HCT116 (cell line): ENCODE measurements around the gene CTIF. TPM values are rescaled to one million over a fixed set of nuclear protein-coding genes. Genes with fewer than 3 reads are reported as not detected.

Experiments used
- ATAC-seq: fragments of 200-7000 bp; cut with Tn5 transposase; 2 replicates; pipeline ENCODE4 v1.9.1; 2020; ENCODE audit warnings: mild to moderate bottlenecking, moderate library complexity
- BruUV-seq: library from RNA; stranded (reverse); fragments of 400-500 nt; replicated peaks from 2 replicates; lab custom pipeline; 2021; lab: Mats Ljungman, UMichigan
- CTCF ChIA-PET: fragments of 300-600 bp; sonication (Branson Sonifier 250); formaldehyde crosslinking; loops from one replicate; lab custom pipeline; 2021; ENCODE audit warnings: antibody characterized with exemption; lab: Charles Lee
- POLR2A ChIA-PET: fragments of 300-600, 350-600 bp; sonication (Branson Sonifier 250); formaldehyde crosslinking; loops from one replicate; lab custom pipeline; 2021; ENCODE audit warnings: antibody characterized with exemption; lab: Charles Lee
- RAD21 ChIA-PET, 2 experiments: fragments of 300-600 bp; sonication (Branson Sonifier 250); formaldehyde crosslinking; loops; one replicate each; lab custom pipeline; 2023; ENCODE audit warnings: low total read pairs in 2 of 2; ENCODE audit not compliant: uncharacterized antibody in 2 of 2, unreplicated experiment in 2 of 2, low non-redundant PET in 1 of 2; lab: Charles Lee
- DNase-seq: peaks from one replicate; pipeline ENCODE4 v3.0.0-alpha.2; 2010; ENCODE audit warnings: low read depth, low spot score
- H2AFZ ChIP-seq: fragments of 200-600 bp; shearing (Covaris generic), sonication (generic); 2 replicates; pipeline ENCODE4 v1.6.1; 2017; ENCODE audit warnings: low read depth, mixed run types, mixed read lengths, antibody characterized with exemption, low read length; ENCODE audit not compliant: poor library complexity, severe bottlenecking
- H3K27ac ChIP-seq: 2 replicates; pipeline ENCODE4 v1.5.1; 2012; ENCODE audit warnings: low read depth, low read length
- H3K27me3 ChIP-seq: fragments of 200-600 bp; sonication (generic); 2 replicates; pipeline ENCODE4 v1.6.1; 2016; ENCODE audit warnings: mixed run types, low read length, mixed read lengths; ENCODE audit not compliant: insufficient read depth
- H3K36me3 ChIP-seq, 2 experiments: fragments of 200-500 bp in 1 of 2; fragments of 200-600 bp in 1 of 2; sonication (Bioruptor generic) in 1 of 2; sonication (generic) in 1 of 2; 2 replicates each; pipeline versions ENCODE4 v1.5.1 to v1.6.1; 2014 to 2016; ENCODE audit warnings: low read length in 2 of 2, inconsistent platforms in 1 of 2, mixed read lengths in 1 of 2, mixed run types in 1 of 2; ENCODE audit not compliant: insufficient read depth in 2 of 2, control insufficient read depth in 1 of 2
- H3K4me1 ChIP-seq, 2 experiments: fragments of 200-600 bp in 1 of 2; sonication (generic) in 1 of 2; 2 replicates each; pipeline versions ENCODE4 v1.5.1 to v1.6.1; 2012 to 2017; ENCODE audit warnings: low read length in 2 of 2, inconsistent platforms in 1 of 2, mild to moderate bottlenecking in 1 of 2, mixed read lengths in 1 of 2, mixed run types in 1 of 2, moderate library complexity in 1 of 2; ENCODE audit not compliant: insufficient read depth in 2 of 2, control insufficient read depth in 1 of 2
- H3K4me2 ChIP-seq: fragments of 200-600 bp; sonication (generic); 2 replicates; pipeline ENCODE4 v1.6.1; 2017; ENCODE audit warnings: mixed run types, low read length, mixed read lengths
- H3K4me3 ChIP-seq, 2 experiments: fragments of 200-600 bp in 1 of 2; sonication (generic) in 1 of 2; replicated peaks in 1 of 2; 2 replicates each; pipeline ENCODE4 v1.5.1; 2011 to 2016; ENCODE audit warnings: low read length in 2 of 2, control low read depth in 1 of 2, low read depth in 1 of 2, mild to moderate bottlenecking in 1 of 2, mixed read lengths in 1 of 2, mixed run types in 1 of 2
- H3K79me2 ChIP-seq: fragments of 200-600 bp; sonication (generic); 2 replicates; pipeline ENCODE4 v1.6.1; 2017; ENCODE audit warnings: mild to moderate bottlenecking, mixed run types, low read length, moderate library complexity, mixed read lengths; ENCODE audit not compliant: insufficient read depth
- H3K9ac ChIP-seq: fragments of 200-600 bp; sonication (generic); 2 replicates; pipeline ENCODE4 v1.6.1; 2016; ENCODE audit warnings: low read length, mixed read lengths
- H3K9me2 ChIP-seq: fragments of 200-600 bp; sonication (generic), shearing (Covaris generic); 2 replicates; pipeline ENCODE4 v1.6.1; 2017; ENCODE audit warnings: mixed run types, mild to moderate bottlenecking, moderate library complexity; ENCODE audit not compliant: insufficient read depth
- H3K9me3 ChIP-seq, 2 experiments: fragments of 200-500 bp in 1 of 2; fragments of 200-600 bp in 1 of 2; sonication (Bioruptor generic) in 1 of 2; sonication (generic) in 1 of 2; 2 replicates each; pipeline ENCODE4 v1.6.1; 2014 to 2017; ENCODE audit warnings: low read length in 2 of 2, mixed read lengths in 2 of 2, inconsistent platforms in 1 of 2, low read depth in 1 of 2, mild to moderate bottlenecking in 1 of 2, mixed run types in 1 of 2, moderate library complexity in 1 of 2; ENCODE audit not compliant: control insufficient read depth in 1 of 2, insufficient read depth in 1 of 2
- H4K20me1 ChIP-seq: fragments of 200-600 bp; sonication (generic), shearing (Covaris generic); 2 replicates; pipeline ENCODE4 v1.6.1; 2017; ENCODE audit warnings: mixed run types, mild to moderate bottlenecking, moderate library complexity; ENCODE audit not compliant: insufficient read depth
- EGR1 ChIP-seq: IDR thresholded peaks from 2 replicates; pipeline ENCODE4 v1.6.1; 2012; ENCODE audit warnings: low read depth
- ELF1 ChIP-seq: IDR thresholded peaks from 2 replicates; pipeline ENCODE4 v1.6.1; 2012; ENCODE audit warnings: low read depth, borderline replicate concordance
- EZH2 ChIP-seq: fragments of 200-600 bp; sonication (generic); IDR thresholded peaks from 2 replicates; pipeline ENCODE4 v1.6.1; 2017; ENCODE audit warnings: antibody characterized with exemption, mixed run types
- MAX ChIP-seq: IDR thresholded peaks from 2 replicates; pipeline ENCODE4 v1.6.1; 2012
- TCF7L2 ChIP-seq: IDR thresholded peaks from 2 replicates; pipeline ENCODE4 v1.7.0; 2011; ENCODE audit warnings: borderline replicate concordance, inconsistent platforms; ENCODE audit not compliant: insufficient read depth, insufficient read length; ENCODE audit errors: extremely low read depth
- YY1 ChIP-seq: IDR thresholded peaks from 2 replicates; pipeline ENCODE4 v1.6.1; 2011; ENCODE audit warnings: low read length, low read depth, moderate library complexity, mild to moderate bottlenecking; ENCODE audit not compliant: insufficient replicate concordance; ENCODE audit errors: extremely low read depth
- ZNF274 ChIP-seq: fragments of 200-500 bp; sonication (Bioruptor generic); IDR thresholded peaks from 2 replicates; pipeline ENCODE4 v1.6.1; 2014; ENCODE audit warnings: mild to moderate bottlenecking, low read depth, low read length, inconsistent platforms
- intact Hi-C: fragments of 100-400 bp; cut with micrococcal nuclease; formaldehyde crosslinking; loops from 2 replicates; pipeline ENCODE4 v1.10.0; 2022
- total RNA-seq: library from RNA; stranded (reverse); gene quantifications from one replicate; pipeline ENCODE4 v1.2.1, GENCODE V29; 2021; ENCODE audit not compliant: unreplicated experiment

The CTIF gene
- total RNA-seq, 1 experiment from 2014 or later = 19.7 TPM

- RAD21 ChIA-PET = no interaction called here
- no TSS peak for BruUV-seq
These were observed 4.4 kb downstream of the CTIF start for GRCh38 chr18:48543228-48543627.

GRCh38 chr18:48544116-48544515, 5.3 kb downstream of the CTIF start:
- CTCF ChIA-PET = no interaction called here
- Histone ChIP-seq H3K9me3 (no peaks in the 10 kb centered on the region), H3K9ac (no peak overlapping the region), H3K9me2 (no peaks in the 10 kb centered on the region), H3K4me2 (peak overlapping the region; percentile 97; the same call in 1 of the 2 replicates), H4K20me1 (no peaks in the 10 kb centered on the region), H3K27me3 (no peaks in the 10 kb centered on the region), H2AFZ (no peak overlapping the region), H3K27ac (no peak overlapping the region), H3K4me3 (no peak overlapping the region), H3K4me1 (peaks cover 40 to 49% of the 10 kb centered on the region in 2 experiments), H3K36me3 (no peaks in the 10 kb centered on the region), H3K79me2 (peaks cover 5% of the 10 kb centered on the region; the same call in 1 of the 2 replicates)
- RAD21 ChIA-PET = no interaction called here
- POLR2A ChIA-PET = no interaction called here
- ATAC-seq = no peak
- TF ChIP-seq ELF1 (no peak), ZNF274 (no peak), EGR1 (no peak), EZH2 (no peak)
- no TSS peak for BruUV-seq
- intact Hi-C loops = no loop called here
- DNase-seq = no peak

More at GRCh38 chr18:48543228-48543627, 4.4 kb downstream of the CTIF start:
- Histone ChIP-seq H3K27me3 (no peaks in the 10 kb centered on the region), H3K4me3 (peak overlapping the region in 1 of 2 experiments; percentile 31; a peak in 2 of 4 replicates), H3K4me2 (peak overlapping the region; percentile 97), H4K20me1 (no peaks in the 10 kb centered on the region), H3K9me3 (no peaks in the 10 kb centered on the region), H3K9ac (peak overlapping the region; percentile 29), H3K4me1 (peaks cover 35 to 49% of the 10 kb centered on the region in 2 experiments), H2AFZ (no peak overlapping the region), H3K9me2 (no peaks in the 10 kb centered on the region), H3K36me3 (no peaks in the 10 kb centered on the region), H3K79me2 (peaks cover 5% of the 10 kb centered on the region; the same call in 1 of the 2 replicates), H3K27ac (peak overlapping the region; percentile 48)
- CTCF ChIA-PET = no interaction called here
- ATAC-seq = no peak
- POLR2A ChIA-PET = no interaction called here
- no peak for DNase-seq
- TF ChIP-seq YY1 (no peak), TCF7L2 (peak; percentile 80), MAX (no peak), ELF1 (no peak)
- intact Hi-C loops = no loop called here
